ENCODE measurements around the gene NLGN1.

NLGN1 gene

DNA sequence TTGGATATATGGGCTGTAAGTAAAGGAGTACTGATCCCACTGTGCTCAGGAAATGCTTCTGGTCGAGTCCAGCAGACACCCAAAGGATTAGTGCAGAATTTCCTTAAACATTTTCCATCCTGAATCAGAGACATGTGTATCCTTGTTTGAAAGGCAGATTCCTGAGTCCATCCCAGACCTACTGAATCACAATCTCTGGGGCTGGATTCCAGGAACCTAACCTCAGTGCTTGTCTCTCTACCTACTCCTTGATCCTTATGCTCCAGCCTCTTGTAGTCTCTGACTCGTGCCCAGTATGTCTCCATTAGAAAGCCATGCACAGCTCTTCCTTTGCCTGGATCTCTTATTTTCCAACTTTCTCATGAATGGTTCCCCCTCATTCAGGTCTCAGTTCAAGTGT is 585.8 kb downstream of the NLGN1 start:
- Histone ChIP-seq H3K4me3 (replicated peaks; ENCODE audit: low read depth, low read length) (no peak overlapping the region), H3K36me3 (ENCODE audit: control insufficient read depth, insufficient read depth, low read length) (no peaks in the 10 kb centered on the region), H3K27me3 (replicated peaks; ENCODE audit: control insufficient read depth, insufficient read depth, low read length) (no peaks in the 10 kb centered on the region)
- TF ChIP-seq, protein P1, sequence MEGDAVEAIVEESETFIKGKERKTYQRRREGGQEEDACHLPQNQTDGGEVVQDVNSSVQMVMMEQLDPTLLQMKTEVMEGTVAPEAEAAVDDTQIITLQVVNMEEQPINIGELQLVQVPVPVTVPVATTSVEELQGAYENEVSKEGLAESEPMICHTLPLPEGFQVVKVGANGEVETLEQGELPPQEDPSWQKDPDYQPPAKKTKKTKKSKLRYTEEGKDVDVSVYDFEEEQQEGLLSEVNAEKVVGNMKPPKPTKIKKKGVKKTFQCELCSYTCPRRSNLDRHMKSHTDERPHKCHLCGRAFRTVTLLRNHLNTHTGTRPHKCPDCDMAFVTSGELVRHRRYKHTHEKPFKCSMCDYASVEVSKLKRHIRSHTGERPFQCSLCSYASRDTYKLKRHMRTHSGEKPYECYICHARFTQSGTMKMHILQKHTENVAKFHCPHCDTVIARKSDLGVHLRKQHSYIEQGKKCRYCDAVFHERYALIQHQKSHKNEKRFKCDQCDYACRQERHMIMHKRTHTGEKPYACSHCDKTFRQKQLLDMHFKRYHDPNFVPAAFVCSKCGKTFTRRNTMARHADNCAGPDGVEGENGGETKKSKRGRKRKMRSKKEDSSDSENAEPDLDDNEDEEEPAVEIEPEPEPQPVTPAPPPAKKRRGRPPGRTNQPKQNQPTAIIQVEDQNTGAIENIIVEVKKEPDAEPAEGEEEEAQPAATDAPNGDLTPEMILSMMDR (IDR thresholded peaks at IDR 0.05; ENCODE audit: insufficient read depth, low read length, poor library complexity, severe bottlenecking), result no peak
- DNase-seq (ENCODE audit: extremely low read depth, insufficient read length), result no peak

DNA sequence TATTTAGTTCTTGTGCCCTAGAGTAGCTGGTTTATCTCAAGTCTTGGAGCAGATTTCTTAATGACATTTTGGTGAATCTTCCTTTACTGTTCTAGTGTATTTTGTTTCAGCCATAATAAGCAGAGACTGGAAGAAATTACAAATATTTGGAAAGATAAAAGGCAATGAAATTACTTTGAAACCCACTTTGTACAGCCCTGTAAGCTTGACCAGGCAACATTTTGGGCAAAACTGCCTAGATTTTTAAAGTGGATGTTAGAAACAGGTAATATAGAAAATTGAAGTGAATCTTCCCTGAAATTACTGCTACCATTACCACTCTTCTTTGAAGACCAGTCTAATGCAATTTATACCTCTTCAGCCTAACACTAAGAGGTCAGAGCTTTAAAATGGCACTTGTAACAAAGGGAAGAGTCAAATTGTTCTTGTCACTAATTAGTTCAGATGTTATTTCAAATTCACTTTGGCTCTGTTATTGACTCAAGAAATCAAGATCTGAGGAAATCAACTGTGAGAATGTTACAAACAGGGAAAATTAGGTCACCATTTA is 589.4 kb downstream of the NLGN1 start:
- TF ChIP-seq, protein P1 (IDR thresholded peaks at IDR 0.05; ENCODE audit: insufficient read depth, low read length, poor library complexity, severe bottlenecking), result no peak
- DNase-seq (ENCODE audit: extremely low read depth, insufficient read length), result no peak
- Histone ChIP-seq H3K27me3 (replicated peaks; ENCODE audit: control insufficient read depth, insufficient read depth, low read length) (no peaks in the 10 kb centered on the region), H3K36me3 (ENCODE audit: control insufficient read depth, insufficient read depth, low read length) (no peaks in the 10 kb centered on the region), H3K4me3 (replicated peaks; ENCODE audit: low read depth, low read length) (no peak overlapping the region)

DNA sequence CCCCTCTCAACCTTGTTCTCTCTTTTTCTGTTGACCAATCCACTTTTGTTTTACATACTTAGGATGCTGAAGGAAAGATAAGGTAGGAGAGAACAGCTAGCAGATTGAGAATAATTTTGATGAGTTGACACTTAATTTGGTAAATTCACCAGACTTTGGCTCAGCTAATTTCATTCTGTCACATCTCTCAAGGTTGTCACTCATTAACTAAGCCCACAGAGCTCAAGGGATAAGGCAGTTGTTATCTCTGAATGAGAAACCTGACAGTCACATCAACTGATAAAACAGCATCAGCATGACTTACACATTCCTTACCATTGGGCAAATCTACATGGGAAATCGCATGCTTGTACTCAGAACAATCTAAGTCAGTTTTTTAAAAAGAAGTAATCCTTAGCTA is 591.4 kb downstream of the NLGN1 start:
- no peak for DNase-seq (ENCODE audit: extremely low read depth, insufficient read length)

DNA sequence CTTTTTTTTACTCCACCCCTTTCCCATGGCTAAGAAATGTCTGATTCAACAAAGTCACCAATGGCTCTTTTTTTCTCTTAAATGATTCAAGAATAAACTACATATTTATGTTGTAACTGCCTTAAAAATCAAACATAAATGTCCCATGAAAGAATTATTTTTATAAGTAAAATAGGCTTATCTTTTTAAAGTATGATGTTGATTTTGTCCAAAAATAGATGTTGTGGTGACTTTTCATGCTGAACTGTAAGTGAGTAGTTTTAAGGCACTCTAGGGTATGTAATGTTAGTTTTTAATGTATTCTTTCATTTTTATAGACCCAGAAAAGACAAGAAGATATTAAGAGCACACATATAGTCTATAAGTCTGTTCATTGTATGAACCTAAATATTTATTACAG is 594.9 kb downstream of the NLGN1 start:
- Histone ChIP-seq H3K36me3 (ENCODE audit: control insufficient read depth, insufficient read depth, low read length) (no peaks in the 10 kb centered on the region), H3K4me3 (replicated peaks; ENCODE audit: low read depth, low read length) (no peak overlapping the region), H3K27me3 (replicated peaks; ENCODE audit: control insufficient read depth, insufficient read depth, low read length) (no peaks in the 10 kb centered on the region)
- no peak for DNase-seq (ENCODE audit: extremely low read depth, insufficient read length)
- TF ChIP-seq, protein P1 (IDR thresholded peaks at IDR 0.05; ENCODE audit: insufficient read depth, low read length, poor library complexity, severe bottlenecking), result no peak

More for the DNA sequence above, 591.4 kb downstream of the NLGN1 start:
- no peaks in the 10 kb centered on the region for H3K36me3 ChIP-seq (ENCODE audit: control insufficient read depth, insufficient read depth, low read length)
- no peak overlapping the region for H3K4me3 ChIP-seq (replicated peaks; ENCODE audit: low read depth, low read length)
- TF ChIP-seq, protein P1 (IDR thresholded peaks at IDR 0.05; ENCODE audit: insufficient read depth, low read length, poor library complexity, severe bottlenecking), result no peak
- H3K27me3 ChIP-seq (replicated peaks; ENCODE audit: control insufficient read depth, insufficient read depth, low read length), result no peaks in the 10 kb centered on the region

DNA sequence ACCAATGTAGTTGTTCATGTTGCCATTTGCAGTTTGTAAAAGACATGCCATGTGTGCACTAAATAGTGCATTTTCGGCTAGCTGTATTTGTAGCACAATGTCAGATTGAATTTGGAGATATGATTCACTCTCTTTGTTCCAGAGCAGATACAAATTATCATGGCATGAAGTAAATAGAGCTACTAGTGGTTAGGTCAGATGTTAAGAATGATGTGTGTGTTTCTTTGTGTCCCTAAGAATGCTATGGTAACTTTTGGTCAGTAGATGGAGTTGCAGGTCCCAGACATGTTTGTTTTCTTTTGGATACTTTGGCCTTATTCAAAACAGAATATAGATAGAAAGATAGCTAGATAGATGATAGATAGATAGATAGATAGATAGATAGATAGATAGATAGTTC is 595.8 kb downstream of the NLGN1 start:
- Histone ChIP-seq H3K4me3 (replicated peaks; ENCODE audit: low read depth, low read length) (no peak overlapping the region), H3K36me3 (ENCODE audit: control insufficient read depth, insufficient read depth, low read length) (no peaks in the 10 kb centered on the region), H3K27me3 (replicated peaks; ENCODE audit: control insufficient read depth, insufficient read depth, low read length) (no peaks in the 10 kb centered on the region)
- no peak for DNase-seq (ENCODE audit: extremely low read depth, insufficient read length)
- TF ChIP-seq, protein P1 (IDR thresholded peaks at IDR 0.05; ENCODE audit: insufficient read depth, low read length, poor library complexity, severe bottlenecking), result no peak

DNA sequence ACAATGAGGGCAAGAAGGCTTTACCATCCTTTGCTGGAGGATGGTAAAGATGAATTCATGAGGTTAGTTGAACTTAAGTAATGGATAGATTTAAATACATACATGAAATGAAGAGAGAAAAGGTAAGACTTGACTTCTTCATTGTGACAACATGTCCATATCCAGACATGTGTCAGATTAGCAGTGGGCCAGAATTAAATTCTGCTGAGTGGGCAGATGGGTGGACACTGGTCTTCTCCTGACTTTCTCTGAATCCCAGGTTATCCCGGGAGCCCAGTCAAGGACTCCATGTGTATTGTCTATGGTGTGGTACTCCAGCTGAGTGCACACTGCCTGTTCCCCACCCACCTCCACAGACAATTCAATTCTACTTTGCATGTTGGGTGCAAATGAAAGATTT is 603.1 kb downstream of the NLGN1 start:
- no peaks in the 10 kb centered on the region for H3K36me3 ChIP-seq (ENCODE audit: control insufficient read depth, insufficient read depth, low read length)
- TF ChIP-seq, protein P1 (IDR thresholded peaks at IDR 0.05; ENCODE audit: insufficient read depth, low read length, poor library complexity, severe bottlenecking), result no peak
- H3K27me3 ChIP-seq (replicated peaks; ENCODE audit: control insufficient read depth, insufficient read depth, low read length), result no peaks in the 10 kb centered on the region
- no peak overlapping the region for H3K4me3 ChIP-seq (replicated peaks; ENCODE audit: low read depth, low read length)
- no peak for DNase-seq (ENCODE audit: extremely low read depth, insufficient read length)

All from GM06990 (cell line).